Calu3 (cell line): ENCODE data around the gene PLEKHF1. TPM values are rescaled to one million over a fixed set of nuclear protein-coding genes. Genes with fewer than 3 reads are reported as not detected.

ENCODE experiments used
- BruUV-seq: library from RNA; stranded (reverse); fragments of 400-500 nt; replicated peaks from 2 replicates; lab custom pipeline; 2021; lab: Mats Ljungman, UMichigan
- CTCF ChIA-PET: fragments of 300-600 bp; sonication (Branson Sonifier 250); formaldehyde crosslinking; loops from one replicate; lab custom pipeline; 2022; ENCODE audit warnings: antibody characterized with exemption; lab: Charles Lee
- DNase-seq: peaks from one replicate; pipeline ENCODE4 v3.0.0; 2022
- H3K27ac Mint-ChIP-seq: one replicate; pipeline ENCODE4 v1.8.0; 2022; ENCODE audit warnings: mixed read lengths; ENCODE audit not compliant: unreplicated experiment
- H3K27me3 Mint-ChIP-seq: one replicate; pipeline ENCODE4 v1.8.0; 2022; ENCODE audit warnings: mixed read lengths; ENCODE audit not compliant: unreplicated experiment
- H3K36me3 Mint-ChIP-seq: one replicate; pipeline ENCODE4 v1.8.0; 2022; ENCODE audit warnings: mild to moderate bottlenecking, moderate library complexity, mixed read lengths; ENCODE audit not compliant: insufficient read depth, unreplicated experiment
- H3K4me1 Mint-ChIP-seq: one replicate; pipeline ENCODE4 v1.8.0; 2022; ENCODE audit warnings: mild to moderate bottlenecking, low read depth, mixed read lengths; ENCODE audit not compliant: unreplicated experiment
- H3K4me3 Mint-ChIP-seq: one replicate; pipeline ENCODE4 v1.8.0; 2022; ENCODE audit warnings: mild to moderate bottlenecking, low read depth, moderate library complexity, mixed read lengths; ENCODE audit not compliant: unreplicated experiment
- H3K9me3 Mint-ChIP-seq: one replicate; pipeline ENCODE4 v1.8.0; 2022; ENCODE audit warnings: low read depth, mixed read lengths; ENCODE audit not compliant: unreplicated experiment
- CTCF ChIP-seq: fragments of 200-600 bp; IDR thresholded peaks from one replicate; pipeline ENCODE4 v1.8.0; 2022; ENCODE audit warnings: antibody characterized with exemption; ENCODE audit not compliant: unreplicated experiment
- intact Hi-C: fragments of 100-400 bp; cut with micrococcal nuclease; formaldehyde crosslinking; loops from one replicate; pipeline ENCODE4 v1.10.0; 2022; ENCODE audit not compliant: unreplicated experiment
- total RNA-seq: library from RNA; stranded (reverse); gene quantifications from 2 replicates; pipeline ENCODE4 v1.2.3, GENCODE V29; 2022

Gene PLEKHF1
- total RNA-seq, 1 experiment from 2014 or later = 2.9 TPM

GRCh38 chr19:29644210-29644609, 21.1 kb upstream of the PLEKHF1 start:
- intact Hi-C loops = no loop called here
- H3K4me3 Mint-ChIP-seq = no peak overlapping the region
- CTCF ChIA-PET = interaction anchor here (0.7 kb wide), 1 partner anchor 43 kb away, joined by 3 read pairs; no protein-coding TSS in a partner anchor
- peaks cover 62% of the 10 kb centered on the region for H3K27me3 Mint-ChIP-seq
- no peaks in the 10 kb centered on the region for H3K4me1 Mint-ChIP-seq
- no peak for DNase-seq
- no peaks in the 10 kb centered on the region for H3K36me3 Mint-ChIP-seq
- no peak for TF ChIP-seq CTCF
- BruUV-seq = no TSS peak
- H3K27ac Mint-ChIP-seq = no peak overlapping the region
- H3K9me3 Mint-ChIP-seq = no peaks in the 10 kb centered on the region

- CTCF ChIA-PET = no interaction called here
- Mint-ChIP-seq H3K4me1 (no peaks in the 10 kb centered on the region), H3K36me3 (no peaks in the 10 kb centered on the region), H3K9me3 (no peaks in the 10 kb centered on the region), H3K27me3 (peaks cover 56% of the 10 kb centered on the region), H3K4me3 (no peak overlapping the region), H3K27ac (no peak overlapping the region)
- no peak for TF ChIP-seq CTCF
- no TSS peak for BruUV-seq
- intact Hi-C loops = no loop called here
- no peak for DNase-seq
Measured at GRCh38 chr19:29645491-29645867, 19.8 kb upstream of the PLEKHF1 start.

GRCh38 chr19:29645911-29646310, 19.4 kb upstream of the PLEKHF1 start:
- Mint-ChIP-seq H3K4me1 (no peaks in the 10 kb centered on the region), H3K27ac (no peak overlapping the region), H3K36me3 (no peaks in the 10 kb centered on the region), H3K4me3 (no peak overlapping the region), H3K27me3 (peaks cover 58% of the 10 kb centered on the region), H3K9me3 (no peaks in the 10 kb centered on the region)
- DNase-seq = no peak
- BruUV-seq = no TSS peak
- CTCF ChIA-PET = no interaction called here
- no peak for TF ChIP-seq CTCF
- intact Hi-C loops = no loop called here

GRCh38 chr19:29650772-29651387, 14.4 kb upstream of the PLEKHF1 start:
- Mint-ChIP-seq H3K4me3 (no peak overlapping the region), H3K9me3 (no peaks in the 10 kb centered on the region), H3K27me3 (peaks cover 68% of the 10 kb centered on the region), H3K36me3 (no peaks in the 10 kb centered on the region), H3K4me1 (no peaks in the 10 kb centered on the region), H3K27ac (no peak overlapping the region)
- BruUV-seq = no TSS peak
- no peak for TF ChIP-seq CTCF
- no peak for DNase-seq
- CTCF ChIA-PET = no interaction called here
- intact Hi-C loops = no loop called here
